NCI-H1694 (cell line): ENCODE data around the gene CLEC2D.
A peak's percentile ranks its signal among the peaks of the same experiment; 100 is the strongest.
"Not testable (repeated sequence)": the region's sequence is repeated elsewhere in the genome, so short reads cannot be mapped to it uniquely, and the experiment has no call there.

Experiments used
- DNase-seq: peaks from one replicate; lab custom pipeline; 2025; lab: John Stamatoyannopoulos, UW

The CLEC2D gene

GRCh38 chr12:9700606-9700956, 31.1 kb downstream of the CLEC2D start:
- DNase-seq = no peak

DNA sequence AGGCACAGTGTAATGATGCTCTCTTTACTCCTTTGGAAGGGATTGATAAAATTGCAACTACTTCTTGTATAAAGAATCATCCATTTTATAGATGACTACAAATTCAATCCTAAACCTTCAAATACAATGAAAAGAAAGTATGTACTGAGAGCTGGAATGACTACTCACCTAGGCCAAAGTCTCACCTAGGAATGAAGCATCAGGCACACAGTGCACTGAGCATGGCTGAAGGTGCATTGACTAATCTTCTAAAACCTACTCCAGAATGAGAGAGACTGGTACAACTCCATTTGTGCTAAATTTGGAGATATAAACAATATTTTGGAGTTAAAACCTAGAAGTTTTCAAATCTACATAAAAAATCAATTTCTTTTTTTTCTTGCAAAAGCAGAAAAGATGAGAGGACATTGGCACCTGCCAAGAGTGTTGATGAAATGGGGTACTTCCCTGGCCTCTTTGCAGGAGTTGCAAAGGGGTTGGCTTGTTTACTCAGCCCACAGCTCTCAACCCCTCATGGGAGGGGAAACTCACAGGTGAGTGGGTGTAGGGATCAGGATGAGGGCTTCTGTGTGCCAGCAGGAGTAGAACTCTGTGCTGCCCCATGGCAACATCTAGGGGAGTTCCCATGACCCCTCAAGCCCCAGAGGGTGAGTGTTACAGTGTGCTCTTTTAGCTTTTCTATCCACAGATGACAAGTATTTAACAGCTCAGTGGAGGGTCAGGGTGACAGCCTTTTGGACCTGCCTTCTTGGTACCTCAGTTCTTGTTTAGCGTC, 32.1 kb downstream of the CLEC2D start:
- no peak for DNase-seq

DNA sequence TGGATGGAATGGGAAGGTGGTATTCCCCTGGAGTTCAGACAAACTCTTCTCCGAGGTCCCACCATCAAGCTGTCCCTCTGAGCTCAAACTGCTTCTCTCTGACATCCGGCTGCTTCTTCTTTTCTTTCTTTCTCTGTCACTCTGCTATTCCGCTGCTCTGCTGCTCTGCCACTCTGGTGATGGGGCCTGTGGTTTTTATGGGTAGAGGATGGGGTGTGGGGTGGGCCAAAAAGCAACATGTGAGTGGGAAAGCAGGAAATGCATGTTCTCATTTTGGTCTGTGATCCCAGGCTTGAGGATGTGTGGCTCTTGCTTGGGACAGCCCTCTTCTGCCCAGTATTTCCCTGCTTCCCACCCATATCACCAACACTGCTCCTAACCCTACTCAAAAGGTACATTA, 32.7 kb downstream of the CLEC2D start:
- DNase-seq = no peak

- not testable (repeated sequence) for DNase-seq
Observed at GRCh38 chr12:9704561-9704960, 35.0 kb downstream of the CLEC2D start.

DNA sequence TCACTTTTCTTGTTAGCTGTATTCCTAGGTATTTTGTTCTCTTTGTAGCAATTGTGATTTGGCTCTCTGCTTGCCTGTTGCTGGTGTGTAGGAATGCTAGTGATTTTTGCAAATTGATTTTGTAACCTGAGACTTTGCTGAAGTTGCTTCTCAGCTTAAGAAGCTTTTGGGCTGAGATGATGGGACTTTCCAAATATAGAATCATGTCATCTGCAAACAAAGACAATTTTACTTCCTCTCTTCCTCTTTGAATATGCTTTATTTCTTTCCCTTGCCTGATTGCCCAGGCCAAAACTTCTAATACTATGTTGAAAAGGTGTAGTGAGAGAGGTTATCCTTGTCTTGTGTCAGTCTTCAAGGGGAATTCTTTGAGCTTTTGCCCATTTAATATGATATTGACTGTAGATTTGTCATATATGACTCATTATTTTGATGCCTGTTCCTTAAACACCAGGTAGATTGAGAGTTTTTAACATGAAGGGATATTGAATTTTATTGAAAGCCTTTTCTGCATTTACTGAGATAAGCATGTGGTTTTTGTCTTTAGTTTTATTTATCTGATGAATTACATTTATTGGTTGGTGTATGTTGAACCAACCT, 36.7 kb downstream of the CLEC2D start:
- no peak for DNase-seq

DNA sequence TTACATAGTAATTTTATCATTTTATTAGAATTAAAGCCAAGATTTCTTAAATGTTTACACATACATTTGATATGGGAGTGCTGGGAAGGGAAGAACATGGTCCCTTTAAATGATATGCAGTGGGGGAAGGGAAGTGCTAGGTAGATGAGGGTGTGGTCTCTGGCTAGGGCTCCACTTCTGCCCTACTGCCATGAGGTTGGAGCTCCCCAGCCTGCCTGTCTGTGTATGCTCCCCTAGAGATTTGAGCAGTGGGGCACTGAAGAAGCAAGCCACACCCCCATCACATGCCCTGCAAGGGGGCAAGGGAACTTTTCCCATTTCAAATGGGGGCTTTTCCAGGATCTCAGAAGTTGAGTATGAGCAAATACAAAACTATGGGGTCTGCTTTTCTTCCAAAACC, 37.8 kb downstream of the CLEC2D start:
- no peak for DNase-seq

- DNase-seq = peak; percentile 59
Observed at GRCh38 chr12:9707864-9708808, 38.6 kb downstream of the CLEC2D start.

DNA sequence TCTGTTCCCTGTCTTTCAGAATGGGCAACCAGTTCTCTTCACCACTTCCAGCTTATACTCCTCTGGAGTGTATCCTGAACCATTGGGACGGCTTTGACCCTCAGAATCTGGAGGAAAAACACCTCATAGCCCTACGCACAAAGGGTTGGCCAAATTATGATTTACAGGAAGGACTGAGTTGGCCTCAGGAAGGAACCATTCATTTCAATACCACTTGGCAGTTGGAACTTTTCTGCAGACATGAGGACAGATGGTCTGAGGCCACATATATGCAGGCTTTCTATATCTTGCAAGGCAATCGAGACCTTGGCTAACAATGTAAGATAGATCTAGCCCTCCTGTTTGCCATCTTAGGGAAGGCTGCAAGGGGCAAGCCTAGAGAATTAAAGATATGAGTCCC, 39.3 kb downstream of the CLEC2D start:
- no peak for DNase-seq

- DNase-seq = no peak
Observed at GRCh38 chr12:9710584-9711375, 41.3 kb downstream of the CLEC2D start.

GRCh38 chr12:9711664-9712063, 42.2 kb downstream of the CLEC2D start:
- DNase-seq = no peak

DNA sequence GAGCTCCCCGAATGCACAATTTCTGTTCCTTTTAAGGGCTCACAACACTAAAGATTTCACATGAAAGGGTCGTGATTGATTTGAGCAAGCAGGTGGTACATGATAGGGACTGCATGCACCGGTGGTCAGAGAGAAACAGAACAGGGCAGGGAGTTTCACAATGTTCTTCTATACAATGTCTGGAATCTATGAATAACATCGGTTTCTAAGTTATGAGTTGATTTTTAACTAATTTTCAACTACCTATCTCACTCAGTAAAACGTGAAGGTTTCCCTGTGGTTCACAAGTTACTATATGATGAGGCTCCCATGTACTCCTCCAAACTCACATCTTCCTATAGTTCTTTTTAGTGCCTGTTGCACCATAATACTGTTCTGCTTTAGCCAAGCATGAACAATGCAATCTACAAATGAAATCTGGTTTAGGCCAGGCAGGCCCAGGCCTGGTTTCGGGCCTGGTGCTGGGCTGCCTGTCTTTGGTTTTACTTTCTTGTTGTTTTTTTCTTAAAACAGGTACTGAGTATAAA, 43.6 kb downstream of the CLEC2D start:
- DNase-seq = not testable (repeated sequence)

GRCh38 chr12:9717070-9717925, 47.8 kb downstream of the CLEC2D start:
- DNase-seq = no peak

DNA sequence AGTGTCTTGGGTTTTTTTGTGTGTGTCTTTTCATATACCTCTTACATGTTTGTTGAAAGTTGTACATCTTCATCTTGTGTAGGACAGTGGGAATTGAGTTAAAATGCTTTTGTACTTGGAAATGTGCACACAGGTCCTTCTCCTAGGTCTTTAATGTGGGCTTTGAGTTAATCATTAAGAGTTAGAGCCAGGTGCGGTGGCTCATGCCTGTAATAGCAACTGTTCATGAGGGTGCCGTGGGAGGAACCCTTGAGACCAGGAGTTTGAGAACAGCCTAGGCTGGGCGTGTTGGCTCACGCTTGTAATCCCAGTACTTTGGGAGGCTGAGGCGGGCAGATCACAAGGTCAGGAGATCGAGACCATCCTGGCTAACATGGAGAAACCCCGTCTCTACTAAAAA, 49.5 kb downstream of the CLEC2D start:
- DNase-seq = no peak

GRCh38 chr12:9719790-9720189, 50.3 kb downstream of the CLEC2D start:
- DNase-seq = no peak

GRCh38 chr12:9721394-9722092, 52.0 kb downstream of the CLEC2D start:
- DNase-seq = no peak

DNA sequence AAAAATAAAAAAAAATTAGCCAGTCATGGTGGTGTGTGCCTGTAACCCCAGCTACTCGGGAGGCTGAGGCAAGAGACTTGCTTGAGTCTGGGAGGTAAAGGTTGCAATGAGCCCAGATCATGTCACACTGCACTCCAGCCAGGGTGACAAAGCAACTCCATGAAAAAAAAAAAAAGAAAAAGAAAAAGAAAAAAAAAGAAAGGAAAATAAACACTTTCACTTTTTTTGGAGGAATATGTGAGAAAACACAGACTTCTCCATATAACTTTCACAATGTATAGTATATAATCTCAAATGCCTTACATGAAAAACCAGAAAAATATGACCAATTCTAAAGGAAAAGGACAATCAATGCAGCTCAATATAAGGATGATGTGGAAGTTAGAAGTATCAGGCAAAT, 54.5 kb downstream of the CLEC2D start:
- no peak for DNase-seq

GRCh38 chr12:9725213-9725870, 55.8 kb downstream of the CLEC2D start:
- no peak for DNase-seq

DNA sequence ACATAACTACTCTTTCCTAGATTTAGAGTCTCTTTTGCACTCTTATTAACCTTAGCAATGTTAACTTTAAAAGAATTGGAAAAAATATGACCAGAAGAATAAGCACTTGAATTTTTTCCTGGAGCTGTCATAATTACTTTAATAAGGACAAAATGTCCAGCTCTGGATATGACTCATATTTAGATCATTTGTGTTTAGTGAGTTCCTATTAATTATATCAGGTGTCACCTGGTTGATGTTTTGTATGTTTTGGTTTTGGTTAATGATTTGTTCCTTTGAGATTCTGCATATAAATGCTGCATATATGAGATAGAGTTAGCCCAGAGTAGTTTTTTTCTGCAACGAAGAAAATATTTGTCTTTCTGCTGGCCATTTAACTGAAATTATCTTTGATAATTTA, 58.3 kb downstream of the CLEC2D start:
- DNase-seq = no peak

- no peak for DNase-seq
Observed at GRCh38 chr12:9729082-9729481, 59.6 kb downstream of the CLEC2D start.

DNA sequence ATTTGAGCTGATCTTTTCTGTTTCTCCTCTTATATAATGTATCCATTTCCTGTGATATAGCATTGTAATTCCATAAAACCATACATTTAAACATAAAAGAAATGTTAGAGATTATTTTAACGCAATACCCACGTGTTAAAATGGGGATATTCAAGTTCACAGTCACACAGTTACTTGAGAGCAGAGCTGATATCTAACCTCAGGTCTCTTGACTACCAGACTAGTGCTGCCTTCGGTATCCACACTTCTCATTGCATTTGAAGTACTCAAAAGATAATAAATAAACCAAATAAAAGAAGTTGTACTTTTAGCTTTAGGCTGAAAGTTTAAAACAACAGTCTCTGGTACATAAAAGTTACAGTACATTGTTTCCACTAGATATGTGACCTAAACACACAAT, 60.5 kb downstream of the CLEC2D start:
- no peak for DNase-seq
